Stimulated activated effector memory CD8-positive, alpha-beta T cell treated with anti-CD3 and anti-CD28 coated beads, Interleukin-12 subunit alpha, Interleukin-12 subunit beta, amount 100 ng/mL, for 72 hours (primary cell): Measurements from ENCODE around the gene ACTL7B.

Source experiments
- ATAC-seq: fragments of 150-1000 bp; cut with Tn5 transposase; 2 replicates; pipeline ENCODE4 v1.10.0; 2021
- DNase-seq, 2 donors: peaks; one replicate each; pipeline ENCODE4 v3.0.0; 2021 to 2022; ENCODE audit warnings: low spot score in 2 of 2
- H3K27ac Mint-ChIP-seq: one replicate; pipeline ENCODE4 v1.8.0; 2022; ENCODE audit warnings: mild to moderate bottlenecking, mixed read lengths
- H3K36me3 Mint-ChIP-seq: one replicate; pipeline ENCODE4 v1.8.0; 2022; ENCODE audit warnings: mild to moderate bottlenecking, mixed read lengths
- H3K4me1 Mint-ChIP-seq: one replicate; pipeline ENCODE4 v1.8.0; 2022; ENCODE audit warnings: mixed read lengths
- H3K4me3 Mint-ChIP-seq: one replicate; pipeline ENCODE4 v1.8.0; 2022; ENCODE audit warnings: mild to moderate bottlenecking, mixed read lengths
- H3K9me3 Mint-ChIP-seq: one replicate; pipeline ENCODE4 v1.8.0; 2022; ENCODE audit warnings: mixed read lengths

Gene ACTL7B

DNA sequence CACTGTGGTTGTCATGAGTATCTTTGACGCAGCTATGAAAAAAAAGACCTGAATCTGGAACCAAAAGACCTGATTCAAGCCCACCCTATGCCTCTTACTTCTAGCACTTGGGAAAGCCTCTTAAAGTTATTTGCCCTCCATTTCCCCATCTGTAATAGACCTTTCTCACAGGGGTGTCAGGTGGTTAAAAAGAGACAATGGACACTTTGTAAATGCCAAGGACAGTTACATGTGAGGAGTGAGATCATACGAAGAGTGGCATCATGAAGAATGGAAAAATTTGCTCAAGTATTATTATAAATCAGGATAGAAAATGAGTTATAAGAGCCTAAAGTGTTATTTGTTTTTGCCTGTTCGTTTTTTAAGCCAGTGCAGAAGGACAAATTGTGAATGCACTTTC lies 46.5 kb downstream of the ACTL7B start:
- Mint-ChIP-seq H3K4me3 (no peak overlapping the region), H3K9me3 (no peaks in the 10 kb centered on the region), H3K36me3 (no peaks in the 10 kb centered on the region), H3K27ac (no peak overlapping the region), H3K4me1 (no peaks in the 10 kb centered on the region)
- no peak for ATAC-seq
- no peak for DNase-seq
